Endothelial cell of umbilical vein (primary cell): ENCODE measurements around the gene ITGB3BP.
"Not testable (repeated sequence)": the region's sequence is repeated elsewhere in the genome, so short reads cannot be mapped to it uniquely, and the experiment has no call there.

Experiments used
- CTCF ChIP-seq, 2 donors: IDR thresholded peaks; 1 replicate in 1 of 2; 2 replicates in 1 of 2; pipeline ENCODE4 v1.5.1; 2011; ENCODE audit warnings: low read length in 2 of 2, mild to moderate bottlenecking in 2 of 2, moderate library complexity in 2 of 2, control low read depth in 1 of 2, inconsistent platforms in 1 of 2, low read depth in 1 of 2; ENCODE audit not compliant: insufficient read depth in 1 of 2; ENCODE audit errors: extremely low read depth in 1 of 2
- EZH2 ChIP-seq: IDR thresholded peaks from 2 replicates; pipeline ENCODE4 v1.6.1; 2012; ENCODE audit warnings: borderline replicate concordance, low read depth, mild to moderate bottlenecking, moderate library complexity, low read length, inconsistent platforms; ENCODE audit not compliant: severe bottlenecking
- FOS ChIP-seq: IDR thresholded peaks from 2 replicates; pipeline ENCODE4 v1.6.1; 2011; ENCODE audit warnings: mild to moderate bottlenecking, low read length, moderate library complexity, borderline replicate concordance; ENCODE audit not compliant: insufficient read depth
- GATA2 ChIP-seq: IDR thresholded peaks from 2 replicates; pipeline ENCODE4 v1.7.0; 2011; ENCODE audit warnings: low read depth, mild to moderate bottlenecking, moderate library complexity, mixed read lengths, low read length; ENCODE audit not compliant: insufficient read length, insufficient read depth
- JUN ChIP-seq: IDR thresholded peaks from 2 replicates; pipeline ENCODE4 v1.6.1; 2011; ENCODE audit warnings: borderline replicate concordance, low read depth; ENCODE audit not compliant: insufficient read length, insufficient read depth
- MYC ChIP-seq: IDR thresholded peaks from one replicate; pipeline ENCODE4 v1.6.1; 2011; ENCODE audit warnings: mild to moderate bottlenecking, low read depth, low read length
- POLR2A ChIP-seq: IDR thresholded peaks from 2 replicates; pipeline ENCODE4 v1.6.1; 2012; ENCODE audit warnings: low read depth, mild to moderate bottlenecking, control low read depth, low read length
- POLR2AphosphoS5 ChIP-seq: IDR thresholded peaks from 2 replicates; pipeline ENCODE4 v1.6.1; 2012; ENCODE audit warnings: low read depth, mild to moderate bottlenecking, control low read depth, low read length, moderate library complexity; ENCODE audit not compliant: insufficient read depth
- TF ChIP-seq, protein P1 (sequence below): IDR thresholded peaks from 2 replicates; pipeline ENCODE4 v1.6.1; 2011; ENCODE audit not compliant: insufficient read depth, insufficient read length

- TF ChIP-seq POLR2AphosphoS5; CTCF (IDR thresholded peaks at IDR 0.05; ENCODE audit: extremely low read depth in 1 of 2, insufficient read depth in 1 of 2, low read depth in 1 of 2, low read length in 2 of 2); POLR2A; EZH2; FOS; MYC; GATA2; JUN: not testable (repeated sequence)
- TF ChIP-seq, protein P1, sequence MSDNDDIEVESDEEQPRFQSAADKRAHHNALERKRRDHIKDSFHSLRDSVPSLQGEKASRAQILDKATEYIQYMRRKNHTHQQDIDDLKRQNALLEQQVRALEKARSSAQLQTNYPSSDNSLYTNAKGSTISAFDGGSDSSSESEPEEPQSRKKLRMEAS, result not testable (repeated sequence)
Measured at GRCh38 chr1:63468683-63469082, 54.3 kb downstream of the ITGB3BP start.
